Endothelial cell of umbilical vein (primary cell): ENCODE data around the gene IZUMO4. TPM values are rescaled to one million over a fixed set of nuclear protein-coding genes. Genes with fewer than 3 reads are reported as not detected.

Experiments used
- BruUV-seq: library from RNA; stranded (reverse); fragments of 400-500 nt; replicated peaks from 2 replicates; lab custom pipeline; 2021; lab: Mats Ljungman, UMichigan
- CTCF ChIA-PET: fragments of 300-600, 350-600 bp; sonication (Branson Sonifier 250); formaldehyde crosslinking; loops from one replicate; lab custom pipeline; 2021; ENCODE audit warnings: antibody characterized with exemption, inconsistent platforms; lab: Charles Lee
- POLR2A ChIA-PET: fragments of 300-600, 350-600 bp; sonication (Branson Sonifier 250); formaldehyde crosslinking; loops from one replicate; lab custom pipeline; 2021; ENCODE audit warnings: antibody characterized with exemption, inconsistent platforms; lab: Charles Lee
- DNase-seq: peaks from one replicate; pipeline ENCODE4 v3.0.0-alpha.2; 2011; ENCODE audit warnings: low read depth, low spot score
- FAIRE-seq: peaks from 2 replicates; lab custom pipeline; 2011; peaks lifted over from hg19 to GRCh38; lab: Jason Lieb, UNC
- H2AFZ ChIP-seq: 2 replicates; pipeline ENCODE4 v1.6.0; 2012; ENCODE audit warnings: low read depth, low read length, control low read depth, inconsistent platforms
- H3K27ac ChIP-seq: 2 replicates; pipeline ENCODE4 v1.5.1; 2011; ENCODE audit warnings: low read depth, mild to moderate bottlenecking, control low read depth, low read length, moderate library complexity; ENCODE audit not compliant: insufficient read depth
- H3K27me3 ChIP-seq, 2 experiments: 2 replicates each; pipeline versions ENCODE4 v1.6.0 to v1.6.1; 2011; ENCODE audit warnings: low read length in 2 of 2, mixed read lengths in 1 of 2; ENCODE audit not compliant: control insufficient read depth in 2 of 2, insufficient read depth in 2 of 2
- H3K36me3 ChIP-seq, 2 experiments: 2 replicates in 1 of 2; 3 replicates in 1 of 2; pipeline ENCODE4 v1.5.1; 2011; ENCODE audit warnings: low read length in 2 of 2, mild to moderate bottlenecking in 1 of 2, moderate library complexity in 1 of 2; ENCODE audit not compliant: control insufficient read depth in 2 of 2, insufficient read depth in 2 of 2; ENCODE audit errors: extremely low read depth in 1 of 2
- H3K4me1 ChIP-seq: 3 replicates; pipeline ENCODE4 v1.5.1; 2011; ENCODE audit warnings: mild to moderate bottlenecking, low read length; ENCODE audit not compliant: control insufficient read depth, insufficient read depth; ENCODE audit errors: extremely low read depth
- H3K4me2 ChIP-seq: 2 replicates; pipeline ENCODE4 v1.6.1; 2011; ENCODE audit warnings: low read length, control low read depth, mixed read lengths; ENCODE audit not compliant: insufficient read depth
- H3K4me3 ChIP-seq, 3 experiments: fragments of 200-600 bp in 1 of 3; sonication (generic), shearing (Covaris generic) in 1 of 3; replicated peaks in 1 of 3; 2 replicates each; pipeline ENCODE4 v1.5.1; 2011 to 2016; ENCODE audit warnings: control low read depth in 3 of 3, low read length in 3 of 3, mild to moderate bottlenecking in 2 of 3, inconsistent platforms in 1 of 3, low read depth in 1 of 3, moderate library complexity in 1 of 3; ENCODE audit not compliant: insufficient read depth in 1 of 3
- H3K79me2 ChIP-seq: 2 replicates; pipeline ENCODE4 v1.6.0; 2012; ENCODE audit warnings: low read length, inconsistent platforms; ENCODE audit not compliant: control insufficient read depth, insufficient read depth
- H3K9ac ChIP-seq: replicated peaks from 2 replicates; pipeline ENCODE3; 2011; ENCODE audit warnings: low read length, control low read depth; ENCODE audit not compliant: insufficient read depth; ENCODE audit errors: extremely low read depth
- H3K9me1 ChIP-seq: replicated peaks from 3 replicates; pipeline ENCODE4 v1.6.0; 2011; ENCODE audit warnings: mild to moderate bottlenecking, low read length; ENCODE audit not compliant: control insufficient read depth, insufficient read depth; ENCODE audit errors: extremely low read depth
- H3K9me3 ChIP-seq: replicated peaks from 2 replicates; pipeline ENCODE4 v1.5.1; 2012; ENCODE audit warnings: low read length, inconsistent platforms; ENCODE audit not compliant: control insufficient read depth, insufficient read depth
- H4K20me1 ChIP-seq: replicated peaks from 2 replicates; pipeline ENCODE3; 2011; ENCODE audit warnings: mild to moderate bottlenecking, low read length; ENCODE audit not compliant: control insufficient read depth, insufficient read depth; ENCODE audit errors: extremely low read depth
- EZH2 ChIP-seq: IDR thresholded peaks from 2 replicates; pipeline ENCODE4 v1.6.1; 2012; ENCODE audit warnings: borderline replicate concordance, low read depth, mild to moderate bottlenecking, moderate library complexity, low read length, inconsistent platforms; ENCODE audit not compliant: severe bottlenecking
- FOS ChIP-seq: IDR thresholded peaks from 2 replicates; pipeline ENCODE4 v1.6.1; 2011; ENCODE audit warnings: mild to moderate bottlenecking, low read length, moderate library complexity, borderline replicate concordance; ENCODE audit not compliant: insufficient read depth
- GATA2 ChIP-seq: IDR thresholded peaks from 2 replicates; pipeline ENCODE4 v1.7.0; 2011; ENCODE audit warnings: low read depth, mild to moderate bottlenecking, moderate library complexity, mixed read lengths, low read length; ENCODE audit not compliant: insufficient read length, insufficient read depth
- JUN ChIP-seq: IDR thresholded peaks from 2 replicates; pipeline ENCODE4 v1.6.1; 2011; ENCODE audit warnings: borderline replicate concordance, low read depth; ENCODE audit not compliant: insufficient read length, insufficient read depth
- MYC ChIP-seq: IDR thresholded peaks from one replicate; pipeline ENCODE4 v1.6.1; 2011; ENCODE audit warnings: mild to moderate bottlenecking, low read depth, low read length
- POLR2A ChIP-seq: IDR thresholded peaks from 2 replicates; pipeline ENCODE4 v1.6.1; 2012; ENCODE audit warnings: low read depth, mild to moderate bottlenecking, control low read depth, low read length
- POLR2AphosphoS5 ChIP-seq: IDR thresholded peaks from 2 replicates; pipeline ENCODE4 v1.6.1; 2012; ENCODE audit warnings: low read depth, mild to moderate bottlenecking, control low read depth, low read length, moderate library complexity; ENCODE audit not compliant: insufficient read depth
- dilution Hi-C: fragments of 300-500 bp; cut with MboI; formaldehyde crosslinking; loops from one replicate; pipeline ENCODE4 v1.15.0; 2019; ENCODE audit warnings: low sequenced_read_pairs; ENCODE audit not compliant: extremely low pct_ligation_motif_present
- intact Hi-C: fragments of 100-400 bp; cut with micrococcal nuclease; formaldehyde crosslinking; loops from one replicate; pipeline ENCODE4 v1.10.0; 2022
- polyA plus RNA-seq, 4 experiments: library from polyadenylated mRNA; depleted of rRNA in 3 of 4; stranded (reverse) in 3 of 4; unstranded in 1 of 4; fragments of >200 nt; gene quantifications; 2 replicates each; pipeline versions ENCODE4 v1.2.1 to v1.2.3, GENCODE V29; 2011 to 2012; ENCODE audit warnings: missing spikeins in 1 of 4
- total RNA-seq: library from RNA; stranded (reverse); gene quantifications from 2 replicates; pipeline ENCODE4 v1.2.3, GENCODE V29; 2021
- TF ChIP-seq, protein P1 (sequence below), 2 donors: IDR thresholded peaks; 1 replicate in 1 of 2; 2 replicates in 1 of 2; pipeline ENCODE4 v1.5.1; 2011; ENCODE audit warnings: low read length in 2 of 2, mild to moderate bottlenecking in 2 of 2, moderate library complexity in 2 of 2, control low read depth in 1 of 2, inconsistent platforms in 1 of 2, low read depth in 1 of 2; ENCODE audit not compliant: insufficient read depth in 1 of 2; ENCODE audit errors: extremely low read depth in 1 of 2
- TF ChIP-seq, protein P2 (sequence below): IDR thresholded peaks from 2 replicates; pipeline ENCODE4 v1.6.1; 2011; ENCODE audit not compliant: insufficient read depth, insufficient read length

Gene IZUMO4
- total and polyA plus RNA-seq, 2 donors (not counting 3 experiments of a cell fraction or from before 2014, with no cell fraction given), result 1.1 to 2.0 TPM

DNA sequence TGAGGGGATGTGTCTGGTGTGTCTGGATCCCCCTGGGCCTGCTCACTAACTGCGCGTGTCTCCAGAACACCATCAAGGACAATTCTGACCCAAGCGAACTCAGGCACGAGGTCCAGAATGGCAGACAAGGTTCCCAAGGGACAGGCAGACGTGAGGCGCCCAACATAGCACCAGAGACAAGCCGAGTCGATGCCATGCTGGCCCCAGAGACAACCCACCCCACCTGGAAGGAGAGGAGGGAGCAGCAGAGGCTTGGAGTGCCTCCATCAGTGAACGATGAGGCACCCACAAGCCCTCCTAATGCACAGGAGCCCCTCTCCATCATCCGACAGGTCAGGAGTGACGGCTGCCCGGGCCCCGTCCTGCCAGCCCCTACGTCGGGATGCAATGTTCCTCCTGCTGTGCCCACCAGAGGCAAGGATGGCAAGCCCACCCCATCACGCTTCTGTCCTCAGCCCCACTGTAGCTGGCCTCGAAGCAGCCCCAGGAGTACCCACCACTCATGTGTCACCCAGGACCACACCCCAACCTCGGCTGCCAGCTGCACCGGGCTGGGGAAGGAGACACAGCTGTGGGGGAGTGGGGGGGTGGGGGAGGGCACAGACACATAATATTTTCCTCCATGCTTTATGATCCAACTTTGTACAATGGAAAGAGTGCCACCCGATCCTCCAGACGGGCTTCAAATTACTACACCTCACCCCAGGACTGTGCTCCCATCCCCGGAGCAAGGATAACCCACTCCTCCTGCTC, 42.8 kb downstream of the IZUMO4 start:
- DNase-seq (no peak), FAIRE-seq (no peak)
- Histone ChIP-seq H3K9me1 (no peaks in the 10 kb centered on the region), H3K4me3 (no peak overlapping the region), H3K4me2 (no peak overlapping the region), H3K9me3 (no peaks in the 10 kb centered on the region), H3K79me2 (peaks cover 67% of the 10 kb centered on the region), H3K27me3 (no peaks in the 10 kb centered on the region), H4K20me1 (no peaks in the 10 kb centered on the region), H3K9ac (no peak overlapping the region), H3K4me1 (no peaks in the 10 kb centered on the region), H3K27ac (no peak overlapping the region), H3K36me3 (peaks cover 7 to 38% of the 10 kb centered on the region in 2 experiments), H2AFZ (no peak overlapping the region)
- ChIA-PET POLR2A (no interaction called here), CTCF (no interaction called here)
- intact Hi-C loops, result no loop called here
- BruUV-seq, result no TSS peak
- no peak for TF ChIP-seq JUN
- TF ChIP-seq POLR2A, result no peak
- TF ChIP-seq, protein P1, sequence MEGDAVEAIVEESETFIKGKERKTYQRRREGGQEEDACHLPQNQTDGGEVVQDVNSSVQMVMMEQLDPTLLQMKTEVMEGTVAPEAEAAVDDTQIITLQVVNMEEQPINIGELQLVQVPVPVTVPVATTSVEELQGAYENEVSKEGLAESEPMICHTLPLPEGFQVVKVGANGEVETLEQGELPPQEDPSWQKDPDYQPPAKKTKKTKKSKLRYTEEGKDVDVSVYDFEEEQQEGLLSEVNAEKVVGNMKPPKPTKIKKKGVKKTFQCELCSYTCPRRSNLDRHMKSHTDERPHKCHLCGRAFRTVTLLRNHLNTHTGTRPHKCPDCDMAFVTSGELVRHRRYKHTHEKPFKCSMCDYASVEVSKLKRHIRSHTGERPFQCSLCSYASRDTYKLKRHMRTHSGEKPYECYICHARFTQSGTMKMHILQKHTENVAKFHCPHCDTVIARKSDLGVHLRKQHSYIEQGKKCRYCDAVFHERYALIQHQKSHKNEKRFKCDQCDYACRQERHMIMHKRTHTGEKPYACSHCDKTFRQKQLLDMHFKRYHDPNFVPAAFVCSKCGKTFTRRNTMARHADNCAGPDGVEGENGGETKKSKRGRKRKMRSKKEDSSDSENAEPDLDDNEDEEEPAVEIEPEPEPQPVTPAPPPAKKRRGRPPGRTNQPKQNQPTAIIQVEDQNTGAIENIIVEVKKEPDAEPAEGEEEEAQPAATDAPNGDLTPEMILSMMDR (IDR thresholded peaks at IDR 0.05; ENCODE audit: extremely low read depth in 1 of 2, insufficient read depth in 1 of 2, low read depth in 1 of 2, low read length in 2 of 2), result no peak
- no peak for TF ChIP-seq GATA2
- no peak for TF ChIP-seq POLR2AphosphoS5
- TF ChIP-seq EZH2, result no peak
- TF ChIP-seq, protein P2, sequence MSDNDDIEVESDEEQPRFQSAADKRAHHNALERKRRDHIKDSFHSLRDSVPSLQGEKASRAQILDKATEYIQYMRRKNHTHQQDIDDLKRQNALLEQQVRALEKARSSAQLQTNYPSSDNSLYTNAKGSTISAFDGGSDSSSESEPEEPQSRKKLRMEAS, result no peak
- no peak for TF ChIP-seq MYC
- no peak for TF ChIP-seq FOS
- dilution Hi-C loops, result no loop called here
